Dermis blood vessel endothelial cell (primary cell): Measurements from ENCODE around the gene GOLT1A. TPM values are rescaled to one million over a fixed set of nuclear protein-coding genes. Genes with fewer than 3 reads are reported as not detected.
"Not testable (repeated sequence)": the region's sequence is repeated elsewhere in the genome, so short reads cannot be mapped to it uniquely, and the experiment has no call there.

ENCODE experiments used
- DNase-seq: peaks from one replicate; pipeline ENCODE4 v3.0.0; 2010
- total RNA-seq: library from RNA; depleted of rRNA; stranded (reverse); fragments of >200 nt; gene quantifications from 2 replicates; pipeline ENCODE4 v1.2.3, GENCODE V29; 2014

Gene GOLT1A
- total RNA-seq, 1 donor from 2014 or later, result not detected

- no peak for DNase-seq
These were observed 35.2 kb upstream of the GOLT1A start for GRCh38 chr1:204248954-204249353.

- DNase-seq, result no peak
These were observed 33.1 kb upstream of the GOLT1A start for GRCh38 chr1:204246876-204247275.

- no peak for DNase-seq
These were observed 29.1 kb upstream of the GOLT1A start for GRCh38 chr1:204242920-204243319.

- DNase-seq, result no peak
These were observed 28.1 kb upstream of the GOLT1A start for GRCh38 chr1:204241914-204242313.

- DNase-seq, result no peak
These were observed 27.3 kb upstream of the GOLT1A start for GRCh38 chr1:204241050-204241449.

- DNase-seq, result peak; percentile 14
These were observed 26.4 kb upstream of the GOLT1A start for GRCh38 chr1:204240233-204240632.

GRCh38 chr1:204239401-204239800, 25.6 kb upstream of the GOLT1A start:
- DNase-seq, result not testable (repeated sequence)

- not testable (repeated sequence) for DNase-seq
These were observed 24.7 kb upstream of the GOLT1A start for GRCh38 chr1:204238520-204238919.

- not testable (repeated sequence) for DNase-seq
These were observed 23.7 kb upstream of the GOLT1A start for GRCh38 chr1:204237515-204237914.

GRCh38 chr1:204232526-204232925, 18.7 kb upstream of the GOLT1A start:
- DNase-seq, result no peak

- DNase-seq, result no peak
These were observed 16.4 kb upstream of the GOLT1A start for GRCh38 chr1:204230211-204230610.

GRCh38 chr1:204228896-204229295, 15.1 kb upstream of the GOLT1A start:
- no peak for DNase-seq

- DNase-seq, result no peak
These were observed 14.4 kb upstream of the GOLT1A start for GRCh38 chr1:204227996-204228785.

GRCh38 chr1:204227351-204227750, 13.6 kb upstream of the GOLT1A start:
- DNase-seq, result no peak

GRCh38 chr1:204225841-204226735, 12.3 kb upstream of the GOLT1A start:
- no peak for DNase-seq

GRCh38 chr1:204224655-204225054, 10.9 kb upstream of the GOLT1A start:
- no peak for DNase-seq

GRCh38 chr1:204223129-204223860, 9.5 kb upstream of the GOLT1A start:
- DNase-seq, result no peak

GRCh38 chr1:204222764-204223055, 8.9 kb upstream of the GOLT1A start:
- no peak for DNase-seq

- DNase-seq, result no peak
These were observed 8.4 kb upstream of the GOLT1A start for GRCh38 chr1:204222006-204222763.

GRCh38 chr1:204221271-204221670, 7.5 kb upstream of the GOLT1A start:
- DNase-seq, result no peak

GRCh38 chr1:204219971-204220616, 6.3 kb upstream of the GOLT1A start:
- no peak for DNase-seq

GRCh38 chr1:204218552-204218951, 4.8 kb upstream of the GOLT1A start:
- no peak for DNase-seq
